ENCODE data around the gene SWI5.
A peak's percentile ranks its signal among the peaks of the same experiment; 100 is the strongest.

SWI5 gene

GRCh38 chr9:128322404-128323211 is 46.5 kb downstream of the SWI5 start, which contains the start of the genes COQ4 and TRUB2:
Gene COQ4, plus strand, starts transcription at chr9:128322839. Its CDS starts 20 bp downstream, at chr9:128322859.
Gene TRUB2, minus strand, starts transcription at chr9:128322447. Its CDS starts 39 bp downstream, at chr9:128322408.
- peak; percentile 78 for DNase-seq

GRCh38 chr9:128323212-128323730 is 47.2 kb downstream of the SWI5 start:
- no peak for DNase-seq

GRCh38 chr9:128323791-128324190 is 47.7 kb downstream of the SWI5 start:
- DNase-seq = no peak

GRCh38 chr9:128324401-128324800 is 48.3 kb downstream of the SWI5 start:
- no peak for DNase-seq

GRCh38 chr9:128325629-128326028 is 49.6 kb downstream of the SWI5 start:
- no peak for DNase-seq

GRCh38 chr9:128333451-128333869 is 57.4 kb downstream of the SWI5 start:
- no peak for DNase-seq

- DNase-seq = no peak
Observed at GRCh38 chr9:128335161-128335560, 59.1 kb downstream of the SWI5 start.

- DNase-seq = no peak
Observed at GRCh38 chr9:128335914-128336313, 59.8 kb downstream of the SWI5 start.

- no peak for DNase-seq
Observed at GRCh38 chr9:128337936-128338335, 61.9 kb downstream of the SWI5 start.

All from NCI-H1436 treated with DMSO at 0.1 percent for 48 hours (cell line).